GM13977 (cell line): ENCODE data around the gene OSER1.
A peak's percentile ranks its signal among the peaks of the same experiment; 100 is the strongest.

ENCODE experiments used
- DNase-seq: peaks from one replicate; pipeline ENCODE4 v3.0.0; 2012; ENCODE audit warnings: low spot score
- CTCF ChIP-seq: IDR thresholded peaks from 2 replicates; pipeline ENCODE4 v1.5.1; 2012; ENCODE audit warnings: mild to moderate bottlenecking, control low read depth; ENCODE audit not compliant: insufficient read depth; ENCODE audit errors: extremely low read depth, missing control alignments
- in situ Hi-C: fragments of 300-500 bp; cut with MboI; formaldehyde crosslinking; loops from one replicate; pipeline ENCODE4 v1.12.0; 2022; ENCODE audit warnings: low sequenced_read_pairs, low pct_unique_long_range_greater_than_20kb, mixed read lengths, inconsistent platforms; ENCODE audit not compliant: unreplicated experiment

OSER1 gene

GRCh38 chr20:44210406-44211176, at the start of gene OSER1:
OSER1 (minus strand) TSS chr20:44210771; CDS start chr20:44206957, 3,814 bp downstream.
- DNase-seq, result peak; percentile 98
- no peak for TF ChIP-seq CTCF
- in situ Hi-C loops, result loop anchor here (10.0 kb wide), 1 partner anchor 104 kb away; the partner anchor contains the start of gene FITM2

- in situ Hi-C loops, result no loop called here
- no peak for TF ChIP-seq CTCF
- no peak for DNase-seq
These were observed 47.8 kb upstream of the OSER1 start for GRCh38 chr20:44258226-44258890.

GRCh38 chr20:44256961-44257360, 46.4 kb upstream of the OSER1 start:
- DNase-seq, result no peak
- in situ Hi-C loops, result no loop called here
- no peak for TF ChIP-seq CTCF

GRCh38 chr20:44255942-44256341, 45.4 kb upstream of the OSER1 start:
- in situ Hi-C loops, result no loop called here
- no peak for DNase-seq
- no peak for TF ChIP-seq CTCF

GRCh38 chr20:44254073-44254472, 43.5 kb upstream of the OSER1 start:
- TF ChIP-seq CTCF, result no peak
- in situ Hi-C loops, result no loop called here
- DNase-seq, result no peak

GRCh38 chr20:44253528-44253927, 43.0 kb upstream of the OSER1 start:
- no peak for DNase-seq
- in situ Hi-C loops, result no loop called here
- TF ChIP-seq CTCF, result no peak
